Measurements from ENCODE around the gene KRTAP10-7. TPM values are rescaled to one million over a fixed set of nuclear protein-coding genes. Genes with fewer than 3 reads are reported as not detected.
A peak's percentile ranks its signal among the peaks of the same experiment; 100 is the strongest.
"Not testable (repeated sequence)": the region's sequence is repeated elsewhere in the genome, so short reads cannot be mapped to it uniquely, and the experiment has no call there.

Gene KRTAP10-7
- total and polyA plus RNA-seq, 2 experiments from 2014 or later = not detected

DNA sequence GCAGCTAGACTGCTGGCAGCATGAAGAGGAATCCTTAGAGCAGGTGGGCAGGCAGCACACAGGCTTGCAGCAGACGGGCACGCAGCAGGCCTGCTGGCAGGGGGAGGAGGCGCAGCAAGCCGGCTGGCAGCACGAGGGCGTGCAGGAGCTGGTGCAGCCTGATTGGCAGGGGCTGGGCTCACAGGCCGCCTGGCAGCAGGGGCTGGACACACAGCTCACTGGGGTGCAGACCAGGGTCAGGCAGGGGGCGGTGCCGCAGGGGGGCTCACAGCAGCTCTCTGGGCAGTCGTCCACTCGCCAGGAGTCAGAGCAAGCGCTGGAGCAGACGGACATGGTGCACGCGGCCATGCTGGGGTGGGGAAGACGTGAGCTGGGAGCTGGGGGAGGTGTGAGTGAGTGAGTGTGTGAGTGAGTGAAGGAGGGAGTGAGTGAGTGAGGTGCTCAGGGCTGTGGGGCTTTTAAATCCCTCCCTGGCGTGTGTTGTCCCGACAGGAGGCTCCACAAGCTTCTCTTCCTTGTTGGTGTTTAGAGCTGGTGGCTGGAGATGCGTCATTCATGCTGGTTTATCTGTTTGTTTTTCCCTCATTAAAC, 20.1 kb upstream of the KRTAP10-7 start, which contains the start of gene KRTAP10-5:
TSS of gene KRTAP10-5 (minus strand) at position 374 of the 591 bp plus-strand sequence. CDS start at position 348, 26 bp downstream.
- H3F3A ChIP-seq (replicated peaks; ENCODE audit: low read depth); H2AFZ ChIP-seq; H3K27ac ChIP-seq (ENCODE audit: low read depth); H3K4me3 Mint-ChIP-seq; H3K79me2 ChIP-seq (replicated peaks; ENCODE audit: insufficient read depth); H3K36me3 Mint-ChIP-seq (ENCODE audit: low read depth); H3K36me3 ChIP-seq (ENCODE audit: insufficient read depth); H3K4me1 Mint-ChIP-seq; H3K4me1 ChIP-seq (ENCODE audit: insufficient read depth); DNase-seq (ENCODE audit: low spot score); H3K9me2 ChIP-seq (ENCODE audit: insufficient read depth); H4K20me1 ChIP-seq (replicated peaks; ENCODE audit: insufficient read depth); H3K4me2 ChIP-seq; H3K27me3 ChIP-seq (ENCODE audit: insufficient read depth); H3K27ac Mint-ChIP-seq; H3K4me3 ChIP-seq: not testable (repeated sequence)
- ATAC-seq = peak; percentile 40; the same call in 2 of the 3 replicates
- Mint-ChIP-seq H3K27me3 (ENCODE audit: insufficient read depth, low read depth, poor library complexity) (peaks cover 11% of the 10 kb centered on the region), H3K9me3 (peaks cover 30% of the 10 kb centered on the region)
- TF ChIP-seq, protein P1, sequence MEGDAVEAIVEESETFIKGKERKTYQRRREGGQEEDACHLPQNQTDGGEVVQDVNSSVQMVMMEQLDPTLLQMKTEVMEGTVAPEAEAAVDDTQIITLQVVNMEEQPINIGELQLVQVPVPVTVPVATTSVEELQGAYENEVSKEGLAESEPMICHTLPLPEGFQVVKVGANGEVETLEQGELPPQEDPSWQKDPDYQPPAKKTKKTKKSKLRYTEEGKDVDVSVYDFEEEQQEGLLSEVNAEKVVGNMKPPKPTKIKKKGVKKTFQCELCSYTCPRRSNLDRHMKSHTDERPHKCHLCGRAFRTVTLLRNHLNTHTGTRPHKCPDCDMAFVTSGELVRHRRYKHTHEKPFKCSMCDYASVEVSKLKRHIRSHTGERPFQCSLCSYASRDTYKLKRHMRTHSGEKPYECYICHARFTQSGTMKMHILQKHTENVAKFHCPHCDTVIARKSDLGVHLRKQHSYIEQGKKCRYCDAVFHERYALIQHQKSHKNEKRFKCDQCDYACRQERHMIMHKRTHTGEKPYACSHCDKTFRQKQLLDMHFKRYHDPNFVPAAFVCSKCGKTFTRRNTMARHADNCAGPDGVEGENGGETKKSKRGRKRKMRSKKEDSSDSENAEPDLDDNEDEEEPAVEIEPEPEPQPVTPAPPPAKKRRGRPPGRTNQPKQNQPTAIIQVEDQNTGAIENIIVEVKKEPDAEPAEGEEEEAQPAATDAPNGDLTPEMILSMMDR (conservative IDR thresholded peaks at IDR 0.05; ENCODE audit: low read depth in 2 of 2) = 0 out of 4 replicates have a peak, but pooled peaks of 1 of the 2 experiments have one; percentile 12

DNA sequence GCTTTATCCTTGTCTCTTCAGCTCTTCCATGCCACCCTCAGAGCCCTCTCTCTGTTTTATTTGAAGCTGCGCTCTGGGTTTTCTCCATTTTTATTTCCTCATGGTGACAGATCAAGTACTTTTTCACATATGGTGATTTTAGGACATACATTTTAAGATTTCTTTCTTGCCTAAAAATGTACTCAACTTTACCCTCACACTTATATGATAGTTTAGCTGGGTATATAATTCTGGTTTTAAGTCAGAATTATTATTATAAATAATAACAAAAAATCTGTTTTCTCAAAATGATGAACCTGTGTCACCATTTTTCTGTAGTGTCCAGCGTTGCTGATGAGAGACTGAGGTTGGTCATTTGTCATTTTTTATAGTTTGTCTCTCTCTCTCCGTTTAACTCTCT, 19.2 kb upstream of the KRTAP10-7 start:
- no peaks in the 10 kb centered on the region for H3K36me3 ChIP-seq (ENCODE audit: insufficient read depth)
- DNase-seq (ENCODE audit: low spot score) (no peak), ATAC-seq (no peak)
- peaks cover 3% of the 10 kb centered on the region; the same call in 2 of the 3 replicates for H3K36me3 Mint-ChIP-seq (ENCODE audit: low read depth)
- H3K79me2 ChIP-seq (replicated peaks; ENCODE audit: insufficient read depth) = no peaks in the 10 kb centered on the region
- H3K9me3 Mint-ChIP-seq = peaks cover 26% of the 10 kb centered on the region
- H3K9me2 ChIP-seq (ENCODE audit: insufficient read depth) = no peaks in the 10 kb centered on the region
- no peak overlapping the region for H3K27ac Mint-ChIP-seq
- no peaks in the 10 kb centered on the region for H3K4me1 ChIP-seq (ENCODE audit: insufficient read depth)
- no peak overlapping the region for H3K4me2 ChIP-seq
- no peak overlapping the region for H2AFZ ChIP-seq
- no peak overlapping the region for H3K4me3 ChIP-seq
- H3K4me3 Mint-ChIP-seq = no peak overlapping the region
- H3F3A ChIP-seq (replicated peaks; ENCODE audit: low read depth) = no peaks in the 10 kb centered on the region
- H3K27ac ChIP-seq (ENCODE audit: low read depth) = no peak overlapping the region
- H4K20me1 ChIP-seq (replicated peaks; ENCODE audit: insufficient read depth) = no peaks in the 10 kb centered on the region
- H3K27me3 Mint-ChIP-seq (ENCODE audit: insufficient read depth, low read depth, poor library complexity) = peaks cover 13% of the 10 kb centered on the region
- peaks cover 7% of the 10 kb centered on the region for H3K4me1 Mint-ChIP-seq
- H3K27me3 ChIP-seq (ENCODE audit: insufficient read depth) = no peaks in the 10 kb centered on the region
- TF ChIP-seq STAT1 (IDR thresholded peaks at IDR 0.05; ENCODE audit: unreplicated experiment) (no peak), NANOG (IDR thresholded peaks at IDR 0.05; ENCODE audit: borderline replicate concordance) (no peak), CREB1 (CRISPR knock-in tag; IDR thresholded peaks at IDR 0.05; ENCODE audit: low read depth) (no peak), JUNB (IDR thresholded peaks at IDR 0.05; ENCODE audit: unreplicated experiment) (no peak), POLR2AphosphoS5 (IDR thresholded peaks at IDR 0.05; ENCODE audit: low read depth) (no peak)
- TF ChIP-seq, protein P2, sequence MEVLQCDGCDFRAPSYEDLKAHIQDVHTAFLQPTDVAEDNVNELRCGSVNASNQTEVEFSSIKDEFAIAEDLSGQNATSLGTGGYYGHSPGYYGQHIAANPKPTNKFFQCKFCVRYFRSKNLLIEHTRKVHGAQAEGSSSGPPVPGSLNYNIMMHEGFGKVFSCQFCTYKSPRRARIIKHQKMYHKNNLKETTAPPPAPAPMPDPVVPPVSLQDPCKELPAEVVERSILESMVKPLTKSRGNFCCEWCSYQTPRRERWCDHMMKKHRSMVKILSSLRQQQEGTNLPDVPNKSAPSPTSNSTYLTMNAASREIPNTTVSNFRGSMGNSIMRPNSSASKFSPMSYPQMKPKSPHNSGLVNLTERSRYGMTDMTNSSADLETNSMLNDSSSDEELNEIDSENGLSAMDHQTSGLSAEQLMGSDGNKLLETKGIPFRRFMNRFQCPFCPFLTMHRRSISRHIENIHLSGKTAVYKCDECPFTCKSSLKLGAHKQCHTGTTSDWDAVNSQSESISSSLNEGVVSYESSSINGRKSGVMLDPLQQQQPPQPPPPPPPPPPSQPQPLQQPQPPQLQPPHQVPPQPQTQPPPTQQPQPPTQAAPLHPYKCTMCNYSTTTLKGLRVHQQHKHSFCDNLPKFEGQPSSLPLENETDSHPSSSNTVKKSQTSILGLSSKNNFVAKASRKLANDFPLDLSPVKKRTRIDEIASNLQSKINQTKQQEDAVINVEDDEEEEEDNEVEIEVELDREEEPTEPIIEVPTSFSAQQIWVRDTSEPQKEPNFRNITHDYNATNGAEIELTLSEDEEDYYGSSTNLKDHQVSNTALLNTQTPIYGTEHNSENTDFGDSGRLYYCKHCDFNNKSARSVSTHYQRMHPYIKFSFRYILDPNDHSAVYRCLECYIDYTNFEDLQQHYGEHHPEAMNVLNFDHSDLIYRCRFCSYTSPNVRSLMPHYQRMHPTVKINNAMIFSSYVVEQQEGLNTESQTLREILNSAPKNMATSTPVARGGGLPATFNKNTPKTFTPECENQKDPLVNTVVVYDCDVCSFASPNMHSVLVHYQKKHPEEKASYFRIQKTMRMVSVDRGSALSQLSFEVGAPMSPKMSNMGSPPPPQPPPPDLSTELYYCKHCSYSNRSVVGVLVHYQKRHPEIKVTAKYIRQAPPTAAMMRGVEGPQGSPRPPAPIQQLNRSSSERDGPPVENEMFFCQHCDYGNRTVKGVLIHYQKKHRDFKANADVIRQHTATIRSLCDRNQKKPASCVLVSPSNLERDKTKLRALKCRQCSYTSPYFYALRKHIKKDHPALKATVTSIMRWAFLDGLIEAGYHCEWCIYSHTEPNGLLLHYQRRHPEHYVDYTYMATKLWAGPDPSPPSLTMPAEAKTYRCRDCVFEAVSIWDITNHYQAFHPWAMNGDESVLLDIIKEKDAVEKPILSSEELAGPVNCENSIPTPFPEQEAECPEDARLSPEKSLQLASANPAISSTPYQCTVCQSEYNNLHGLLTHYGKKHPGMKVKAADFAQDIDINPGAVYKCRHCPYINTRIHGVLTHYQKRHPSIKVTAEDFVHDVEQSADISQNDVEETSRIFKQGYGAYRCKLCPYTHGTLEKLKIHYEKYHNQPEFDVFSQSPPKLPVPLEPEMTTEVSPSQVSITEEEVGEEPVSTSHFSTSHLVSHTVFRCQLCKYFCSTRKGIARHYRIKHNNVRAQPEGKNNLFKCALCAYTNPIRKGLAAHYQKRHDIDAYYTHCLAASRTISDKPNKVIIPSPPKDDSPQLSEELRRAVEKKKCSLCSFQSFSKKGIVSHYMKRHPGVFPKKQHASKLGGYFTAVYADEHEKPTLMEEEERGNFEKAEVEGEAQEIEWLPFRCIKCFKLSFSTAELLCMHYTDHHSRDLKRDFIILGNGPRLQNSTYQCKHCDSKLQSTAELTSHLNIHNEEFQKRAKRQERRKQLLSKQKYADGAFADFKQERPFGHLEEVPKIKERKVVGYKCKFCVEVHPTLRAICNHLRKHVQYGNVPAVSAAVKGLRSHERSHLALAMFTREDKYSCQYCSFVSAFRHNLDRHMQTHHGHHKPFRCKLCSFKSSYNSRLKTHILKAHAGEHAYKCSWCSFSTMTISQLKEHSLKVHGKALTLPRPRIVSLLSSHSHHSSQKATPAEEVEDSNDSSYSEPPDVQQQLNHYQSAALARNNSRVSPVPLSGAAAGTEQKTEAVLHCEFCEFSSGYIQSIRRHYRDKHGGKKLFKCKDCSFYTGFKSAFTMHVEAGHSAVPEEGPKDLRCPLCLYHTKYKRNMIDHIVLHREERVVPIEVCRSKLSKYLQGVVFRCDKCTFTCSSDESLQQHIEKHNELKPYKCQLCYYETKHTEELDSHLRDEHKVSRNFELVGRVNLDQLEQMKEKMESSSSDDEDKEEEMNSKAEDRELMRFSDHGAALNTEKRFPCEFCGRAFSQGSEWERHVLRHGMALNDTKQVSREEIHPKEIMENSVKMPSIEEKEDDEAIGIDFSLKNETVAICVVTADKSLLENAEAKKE (CRISPR knock-in tag; IDR thresholded peaks at IDR 0.05) = no peak
- TF ChIP-seq, protein P3, sequence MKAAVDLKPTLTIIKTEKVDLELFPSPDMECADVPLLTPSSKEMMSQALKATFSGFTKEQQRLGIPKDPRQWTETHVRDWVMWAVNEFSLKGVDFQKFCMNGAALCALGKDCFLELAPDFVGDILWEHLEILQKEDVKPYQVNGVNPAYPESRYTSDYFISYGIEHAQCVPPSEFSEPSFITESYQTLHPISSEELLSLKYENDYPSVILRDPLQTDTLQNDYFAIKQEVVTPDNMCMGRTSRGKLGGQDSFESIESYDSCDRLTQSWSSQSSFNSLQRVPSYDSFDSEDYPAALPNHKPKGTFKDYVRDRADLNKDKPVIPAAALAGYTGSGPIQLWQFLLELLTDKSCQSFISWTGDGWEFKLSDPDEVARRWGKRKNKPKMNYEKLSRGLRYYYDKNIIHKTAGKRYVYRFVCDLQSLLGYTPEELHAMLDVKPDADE (IDR thresholded peaks at IDR 0.05) = no peak
- TF ChIP-seq, protein P4, sequence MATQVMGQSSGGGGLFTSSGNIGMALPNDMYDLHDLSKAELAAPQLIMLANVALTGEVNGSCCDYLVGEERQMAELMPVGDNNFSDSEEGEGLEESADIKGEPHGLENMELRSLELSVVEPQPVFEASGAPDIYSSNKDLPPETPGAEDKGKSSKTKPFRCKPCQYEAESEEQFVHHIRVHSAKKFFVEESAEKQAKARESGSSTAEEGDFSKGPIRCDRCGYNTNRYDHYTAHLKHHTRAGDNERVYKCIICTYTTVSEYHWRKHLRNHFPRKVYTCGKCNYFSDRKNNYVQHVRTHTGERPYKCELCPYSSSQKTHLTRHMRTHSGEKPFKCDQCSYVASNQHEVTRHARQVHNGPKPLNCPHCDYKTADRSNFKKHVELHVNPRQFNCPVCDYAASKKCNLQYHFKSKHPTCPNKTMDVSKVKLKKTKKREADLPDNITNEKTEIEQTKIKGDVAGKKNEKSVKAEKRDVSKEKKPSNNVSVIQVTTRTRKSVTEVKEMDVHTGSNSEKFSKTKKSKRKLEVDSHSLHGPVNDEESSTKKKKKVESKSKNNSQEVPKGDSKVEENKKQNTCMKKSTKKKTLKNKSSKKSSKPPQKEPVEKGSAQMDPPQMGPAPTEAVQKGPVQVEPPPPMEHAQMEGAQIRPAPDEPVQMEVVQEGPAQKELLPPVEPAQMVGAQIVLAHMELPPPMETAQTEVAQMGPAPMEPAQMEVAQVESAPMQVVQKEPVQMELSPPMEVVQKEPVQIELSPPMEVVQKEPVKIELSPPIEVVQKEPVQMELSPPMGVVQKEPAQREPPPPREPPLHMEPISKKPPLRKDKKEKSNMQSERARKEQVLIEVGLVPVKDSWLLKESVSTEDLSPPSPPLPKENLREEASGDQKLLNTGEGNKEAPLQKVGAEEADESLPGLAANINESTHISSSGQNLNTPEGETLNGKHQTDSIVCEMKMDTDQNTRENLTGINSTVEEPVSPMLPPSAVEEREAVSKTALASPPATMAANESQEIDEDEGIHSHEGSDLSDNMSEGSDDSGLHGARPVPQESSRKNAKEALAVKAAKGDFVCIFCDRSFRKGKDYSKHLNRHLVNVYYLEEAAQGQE (IDR thresholded peaks at IDR 0.05; ENCODE audit: unreplicated experiment) = no peak
